ENCODE results near the gene SPINT1. TPM values are rescaled to one million over a fixed set of nuclear protein-coding genes. Genes with fewer than 3 reads are reported as not detected.

SPINT1 gene
- total RNA-seq, 1 donor from 2014 or later, result 3.7 TPM

GRCh38 chr15:40891810-40892446, 48.1 kb downstream of the SPINT1 start:
- intact Hi-C loops (cut with micrococcal nuclease), result loop anchor here (2.0 kb wide), 1 partner anchor 213 kb away; no protein-coding TSS in a partner anchor

- intact Hi-C loops (cut with micrococcal nuclease), result loop anchor here (2.0 kb wide), 1 partner anchor 214 kb away; no protein-coding TSS in a partner anchor
These were observed 48.7 kb downstream of the SPINT1 start for GRCh38 chr15:40892447-40893012.

GRCh38 chr15:40893019-40893670, 49.3 kb downstream of the SPINT1 start:
- intact Hi-C loops (cut with micrococcal nuclease), result loop anchor here (2.0 kb wide), 1 partner anchor 214 kb away; no protein-coding TSS in a partner anchor

- intact Hi-C loops (cut with micrococcal nuclease), result loop anchor here (1.0 to 2.0 kb wide), 8 partner anchors 20 to 439 kb away; partner anchors contain the start of genes DNAJC17, NUSAP1, OIP5 and RAD51
These were observed 50.2 kb downstream of the SPINT1 start, which contains the start of gene VPS18 for GRCh38 chr15:40893733-40894680. Gene VPS18, plus strand, starts transcription at chr15:40894450. Its CDS starts 319 bp downstream, at chr15:40894769.

GRCh38 chr15:40894681-40895448, 51.0 kb downstream of the SPINT1 start:
- intact Hi-C loops (cut with micrococcal nuclease), result loop anchor here (1.0 to 2.0 kb wide), 7 partner anchors 21 to 438 kb away; partner anchors contain the start of genes DNAJC17, NUSAP1, OIP5 and RAD51

- intact Hi-C loops (cut with micrococcal nuclease), result loop anchor here (5.0 to 10.0 kb wide), 2 partner anchors 53 to 215 kb away; partner anchors contain the start of genes CHAC1 and INO80
These were observed 55.8 kb downstream of the SPINT1 start for GRCh38 chr15:40899536-40900207.

GRCh38 chr15:40900256-40901052, 56.6 kb downstream of the SPINT1 start:
- intact Hi-C loops (cut with micrococcal nuclease), result loop anchor here (5.0 to 10.0 kb wide), 2 partner anchors 52 to 214 kb away; partner anchors contain the start of genes CHAC1 and INO80

GRCh38 chr15:40901053-40901443, 57.2 kb downstream of the SPINT1 start:
- intact Hi-C loops (cut with micrococcal nuclease), result loop anchor here (5.0 to 10.0 kb wide), 2 partner anchors 51 to 214 kb away; partner anchors contain the start of genes CHAC1 and INO80

- intact Hi-C loops (cut with micrococcal nuclease), result loop anchor here (5.0 to 10.0 kb wide), 2 partner anchors 49 to 212 kb away; partner anchors contain the start of genes CHAC1 and INO80
These were observed 59.0 kb downstream of the SPINT1 start for GRCh38 chr15:40902605-40903561.

GRCh38 chr15:40904552-40905201, 60.8 kb downstream of the SPINT1 start:
- intact Hi-C loops (cut with micrococcal nuclease), result loop anchor here (1.0 to 10.0 kb wide), 5 partner anchors 38 to 281 kb away; partner anchors contain the start of genes CHAC1 and INO80

GRCh38 chr15:40906091-40906990, 62.5 kb downstream of the SPINT1 start:
- intact Hi-C loops (cut with micrococcal nuclease), result loop anchor here (2.0 to 10.0 kb wide), 4 partner anchors 36 to 208 kb away; partner anchors contain the start of gene INO80

GRCh38 chr15:40906991-40907802, 63.3 kb downstream of the SPINT1 start:
- intact Hi-C loops (cut with micrococcal nuclease), result loop anchor here (2.0 to 10.0 kb wide), 4 partner anchors 35 to 208 kb away; partner anchors contain the start of gene INO80

Data from T-helper 2 cell treated with Interferon-gamma antibody and Interleukin-4, amounts not matched to agents 100 ng/mL and 5 ng/mL, for 36 hours (primary cell).